Uterus (tissue), 4 donors: ENCODE data around the gene TTC1. TPM values are rescaled to one million over a fixed set of nuclear protein-coding genes. Genes with fewer than 3 reads are reported as not detected.

Source experiments
- DNase-seq, 2 donors: peaks; one replicate each; pipeline ENCODE4 v3.0.0-alpha.2; 2019 to 2020
- H3K27ac ChIP-seq, 2 donors: fragments of 200-600 bp; sonication (generic); 1 replicate in 1 of 2; 2 replicates in 1 of 2; pipeline ENCODE4 v1.5.1; 2016 to 2018
- H3K27me3 ChIP-seq, 2 donors: fragments of 200-600 bp; sonication (generic); one replicate each; pipeline ENCODE4 v1.5.1; 2018 to 2019; ENCODE audit warnings: control low read depth in 1 of 2
- H3K36me3 ChIP-seq, 2 donors: fragments of 200-600 bp; sonication (generic); one replicate each; pipeline ENCODE4 v1.5.1; 2019; ENCODE audit warnings: control low read depth in 1 of 2
- H3K4me1 ChIP-seq, 2 donors: fragments of 200-600 bp; sonication (generic); one replicate each; pipeline ENCODE4 v1.5.1; 2018 to 2019; ENCODE audit warnings: control low read depth in 1 of 2
- H3K4me3 ChIP-seq, 2 donors: fragments of 200-600 bp; sonication (generic); 1 replicate in 1 of 2; 2 replicates in 1 of 2; pipeline ENCODE4 v1.5.1; 2018 to 2019; ENCODE audit warnings: mild to moderate bottlenecking in 1 of 2
- H3K9me3 ChIP-seq, 2 donors: fragments of 200-600 bp; sonication (generic); one replicate each; pipeline ENCODE4 v1.5.1; 2019; ENCODE audit warnings: control low read depth in 1 of 2
- CTCF ChIP-seq, 4 experiments: fragments of 200-600 bp in 2 of 4; fragments of 450-650 bp in 2 of 4; sonication (generic) in 2 of 4; IDR thresholded peaks; one replicate each; pipeline ENCODE4 v1.5.1; 2016 to 2019; ENCODE audit warnings: antibody characterized with exemption in 4 of 4, mild to moderate bottlenecking in 2 of 4, moderate library complexity in 1 of 4
- POLR2A ChIP-seq, 2 donors: fragments of 450-650 bp; IDR thresholded peaks; one replicate each; pipeline ENCODE4 v1.6.1; 2016; ENCODE audit warnings: antibody characterized with exemption in 2 of 2, mild to moderate bottlenecking in 1 of 2, moderate library complexity in 1 of 2
- intact Hi-C: fragments of 100-400 bp; cut with DNase I; formaldehyde crosslinking; loops from one replicate; pipeline ENCODE4 v1.15.1; 2023; ENCODE audit warnings: low total_unique reads
- total RNA-seq, 4 donors: library from RNA; depleted of rRNA in 3 of 4; stranded (reverse); fragments of >200 nt in 3 of 4; gene quantifications; one replicate each; pipeline versions ENCODE4 v1.1.0 to v1.2.4, GENCODE V29; 2014 to 2023
- donor health status: DM: yes; HTN: yes; CAD: no.

Gene TTC1
- total RNA-seq, 4 donors from 2014 or later, result 9.7 to 43.5 (median 41.1) TPM

GRCh38 chr5:160082614-160083500, 73.9 kb downstream of the TTC1 start:
- Histone ChIP-seq H3K27me3 (no peaks in the 10 kb centered on the region), H3K4me3 (no peak overlapping the region), H3K4me1 (peaks cover 0 to 10% of the 10 kb centered on the region in 2 donors), H3K27ac (no peak overlapping the region), H3K9me3 (no peaks in the 10 kb centered on the region), H3K36me3 (no peaks in the 10 kb centered on the region)
- intact Hi-C loops, result no loop called here
- no peak for DNase-seq
- no peak for TF ChIP-seq CTCF (IDR thresholded peaks at IDR 0.05)
- no peak for TF ChIP-seq POLR2A (IDR thresholded peaks at IDR 0.05)

- H3K4me3 ChIP-seq, result no peak overlapping the region
- no peaks in the 10 kb centered on the region for H3K27me3 ChIP-seq
- DNase-seq, result no peak
- TF ChIP-seq POLR2A (IDR thresholded peaks at IDR 0.05) (no peak), CTCF (IDR thresholded peaks at IDR 0.05) (no peak)
- H3K27ac ChIP-seq, result no peak overlapping the region
- H3K36me3 ChIP-seq, result no peaks in the 10 kb centered on the region
- H3K9me3 ChIP-seq, result no peaks in the 10 kb centered on the region
- peaks cover 0 to 10% of the 10 kb centered on the region in 2 donors for H3K4me1 ChIP-seq
- intact Hi-C loops, result no loop called here
These were observed 74.6 kb downstream of the TTC1 start for GRCh38 chr5:160083501-160083900.

GRCh38 chr5:160084144-160084543, 75.2 kb downstream of the TTC1 start:
- intact Hi-C loops, result no loop called here
- Histone ChIP-seq H3K4me1 (peaks cover 0 to 10% of the 10 kb centered on the region in 2 donors), H3K27ac (no peak overlapping the region), H3K27me3 (no peaks in the 10 kb centered on the region), H3K4me3 (no peak overlapping the region), H3K36me3 (no peaks in the 10 kb centered on the region), H3K9me3 (no peaks in the 10 kb centered on the region)
- no peak for DNase-seq
- TF ChIP-seq CTCF (IDR thresholded peaks at IDR 0.05) (no peak), POLR2A (IDR thresholded peaks at IDR 0.05) (no peak)

GRCh38 chr5:160087199-160087598, 78.3 kb downstream of the TTC1 start:
- Histone ChIP-seq H3K4me3 (no peak overlapping the region), H3K27me3 (no peaks in the 10 kb centered on the region), H3K36me3 (no peaks in the 10 kb centered on the region), H3K9me3 (no peaks in the 10 kb centered on the region), H3K4me1 (peaks cover 0 to 10% of the 10 kb centered on the region in 2 donors), H3K27ac (no peak overlapping the region)
- no peak for TF ChIP-seq CTCF (IDR thresholded peaks at IDR 0.05)
- no peak for TF ChIP-seq POLR2A (IDR thresholded peaks at IDR 0.05)
- intact Hi-C loops, result no loop called here
- DNase-seq, result no peak

- Histone ChIP-seq H3K27ac (no peak overlapping the region), H3K9me3 (no peaks in the 10 kb centered on the region), H3K4me3 (no peak overlapping the region), H3K36me3 (no peaks in the 10 kb centered on the region), H3K4me1 (no peaks in the 10 kb centered on the region), H3K27me3 (no peaks in the 10 kb centered on the region)
- TF ChIP-seq CTCF (IDR thresholded peaks at IDR 0.05) (no peak), POLR2A (IDR thresholded peaks at IDR 0.05) (no peak)
- DNase-seq, result no peak
- intact Hi-C loops, result no loop called here
These were observed 79.9 kb downstream of the TTC1 start for GRCh38 chr5:160088805-160089204.
